K562 (cell line): ENCODE measurements around the gene CTSF. TPM values are rescaled to one million over a fixed set of nuclear protein-coding genes. Genes with fewer than 3 reads are reported as not detected.

Source experiments
- CAMTA2 ChIP-seq: fragments of 250-450 bp; sonication (Bioruptor Pico); conservative IDR thresholded peaks from 2 replicates; pipeline ENCODE4 v1.5.1; 2022
- FUS ChIP-seq: fragments of 200-400 bp; formaldehyde crosslinking; optimal IDR thresholded peaks from 2 replicates; pipeline ENCODE3; 2017; ENCODE audit warnings: low read depth, low read length
- HDAC3 ChIP-seq: fragments of 450-650 bp; IDR thresholded peaks from 2 replicates; pipeline ENCODE4 v1.6.1; 2018; ENCODE audit warnings: borderline replicate concordance, mild to moderate bottlenecking, moderate library complexity; ENCODE audit not compliant: partially characterized antibody
- HOXB6 ChIP-seq: fragments of 250-450 bp; sonication (Bioruptor Pico); IDR thresholded peaks from 2 replicates; pipeline ENCODE4 v1.5.1; 2022; ENCODE audit warnings: mild to moderate bottlenecking, borderline replicate concordance
- MAZ ChIP-seq, 2 experiments: fragments of 450-650 bp in 1 of 2; sonication (generic) in 1 of 2; formaldehyde crosslinking; IDR thresholded peaks in 1 of 2; conservative IDR thresholded peaks in 1 of 2; 2 replicates each; pipeline versions ENCODE4 v1.4.0 to v1.5.0; 2020; ENCODE audit warnings: mild to moderate bottlenecking in 1 of 2, missing genetic modification reagents in 1 of 2
- MCM3 ChIP-seq: fragments of 450-650 bp; IDR thresholded peaks from 2 replicates; pipeline ENCODE4 v1.6.1; 2016
- MYBL2 ChIP-seq, 2 experiments: fragments of 450-650 bp in 1 of 2; sonication (generic) in 1 of 2; formaldehyde crosslinking in 1 of 2; IDR thresholded peaks; 2 replicates each; pipeline versions ENCODE4 v1.6.1 to v1.8.1; 2017 to 2022; ENCODE audit warnings: borderline replicate concordance in 1 of 2, inconsistent platforms in 1 of 2, low read depth in 1 of 2, mild to moderate bottlenecking in 1 of 2, missing genetic modification reagents in 1 of 2, moderate library complexity in 1 of 2
- NCOA2 ChIP-seq, 2 experiments: fragments of 450-650 bp; IDR thresholded peaks; 2 replicates each; pipeline ENCODE4 v1.6.1; 2018; ENCODE audit warnings: mild to moderate bottlenecking in 2 of 2, moderate library complexity in 1 of 2; ENCODE audit not compliant: partially characterized antibody in 2 of 2
- POLR2AphosphoS5 ChIP-seq: IDR thresholded peaks from 2 replicates; pipeline ENCODE4 v1.6.1; 2011; ENCODE audit warnings: mild to moderate bottlenecking, low read depth, low read length, moderate library complexity; ENCODE audit not compliant: control insufficient read depth, insufficient read depth
- RFX7 ChIP-seq: fragments of 250-450 bp; sonication (Bioruptor Pico); IDR thresholded peaks from 2 replicates; pipeline ENCODE4 v1.5.1; 2021; ENCODE audit warnings: mild to moderate bottlenecking
- RHOXF2B ChIP-seq: fragments of 250-450 bp; sonication (Bioruptor Pico); conservative IDR thresholded peaks from 2 replicates; pipeline ENCODE4 v1.5.1; 2021
- SLC30A9 ChIP-seq: fragments of 250-450 bp; sonication (Bioruptor Pico); IDR thresholded peaks from 2 replicates; pipeline ENCODE4 v1.8.0; 2022; ENCODE audit warnings: mild to moderate bottlenecking, moderate library complexity
- SNIP1 ChIP-seq: fragments of 450-650 bp; IDR thresholded peaks from 2 replicates; pipeline ENCODE4 v1.7.1; 2017; ENCODE audit warnings: low read depth, mild to moderate bottlenecking
- SRSF1 ChIP-seq: fragments of 200-400 bp; formaldehyde crosslinking; IDR thresholded peaks from 2 replicates; pipeline ENCODE4 v1.6.1; 2017; ENCODE audit warnings: mild to moderate bottlenecking, low read depth, low read length, moderate library complexity
- TRIM28 ChIP-seq: fragments of 450-650 bp; IDR thresholded peaks from 2 replicates; pipeline ENCODE4 v1.6.1; 2017
- ZNF165 ChIP-seq: fragments of 250-450 bp; sonication (Bioruptor Pico); IDR thresholded peaks from 2 replicates; pipeline ENCODE4 v1.4.0; 2020; ENCODE audit warnings: borderline replicate concordance
- ZNF184 ChIP-seq: sonication (generic); formaldehyde crosslinking; IDR thresholded peaks from 2 replicates; pipeline ENCODE4 v1.5.0; 2020; ENCODE audit warnings: missing genetic modification reagents
- ZNF384 ChIP-seq: IDR thresholded peaks from 2 replicates; pipeline ENCODE4 v1.6.1; 2012; ENCODE audit warnings: low read depth, low read length, improper control_type of control experiment
- ZNF551 ChIP-seq: fragments of 250-450 bp; sonication (Bioruptor Pico); IDR thresholded peaks from 2 replicates; pipeline ENCODE4 v1.5.0; 2021; ENCODE audit warnings: mild to moderate bottlenecking, moderate library complexity
- ZNF695 ChIP-seq: fragments of 450-650 bp; formaldehyde crosslinking; IDR thresholded peaks from 2 replicates; pipeline ENCODE4 v1.4.0; 2020; ENCODE audit warnings: mild to moderate bottlenecking, moderate library complexity
- polyA plus RNA-seq, 8 experiments: library from polyadenylated mRNA; depleted of rRNA in 4 of 8; stranded (reverse) in 5 of 8; unstranded in 3 of 8; fragments of >200 nt; fragmentation: Nextera tagmentation in 2 of 8; fragmentation: Illumina TruSeq in 1 of 8; extraction: Ambion mirVana in 2 of 8; extraction: Trizol in 1 of 8; gene quantifications; 2 replicates each; pipeline versions ENCODE4 v1.2.1 to v1.2.3, GENCODE V29; 2011 to 2014; ENCODE audit warnings: inconsistent platforms in 1 of 8, missing spikeins in 1 of 8
- total RNA-seq, 7 experiments: library from RNA; depleted of rRNA in 6 of 7; stranded (reverse); fragments of >200 nt in 6 of 7; fragmentation: Illumina TruSeq in 2 of 7; extraction: Trizol in 2 of 7; gene quantifications; 2 replicates each; pipeline versions ENCODE4 v1.2.1 to v1.2.3, GENCODE V29; 2011 to 2021; ENCODE audit warnings: low replicate concordance in 1 of 7
- TF ChIP-seq, protein P1 (sequence below): fragments of 250-450 bp; sonication (Bioruptor Pico); IDR thresholded peaks from 2 replicates; pipeline ENCODE4 v1.5.1; 2021; ENCODE audit warnings: mild to moderate bottlenecking
- TF ChIP-seq, protein P2 (sequence below): sonication (generic); formaldehyde crosslinking; IDR thresholded peaks from 2 replicates; pipeline ENCODE4 v1.8.1; 2023; ENCODE audit warnings: mild to moderate bottlenecking, missing genetic modification reagents
- TF ChIP-seq, protein P3 (sequence below): fragments of 450-650 bp; formaldehyde crosslinking; conservative IDR thresholded peaks from 2 replicates; pipeline ENCODE4 v1.4.0; 2022; ENCODE audit warnings: mild to moderate bottlenecking, missing genetic modification characterization
- TF ChIP-seq, protein P4 (sequence below): fragments of 450-650 bp; IDR thresholded peaks from 2 replicates; pipeline ENCODE4 v1.6.1; 2016

Gene CTSF
- total and polyA plus RNA-seq, 9 of the 15 experiments (the other 6 are each of a cell fraction or from before 2014, with no cell fraction given): 0.41 to 10.5 (median 3.8) TPM

DNA sequence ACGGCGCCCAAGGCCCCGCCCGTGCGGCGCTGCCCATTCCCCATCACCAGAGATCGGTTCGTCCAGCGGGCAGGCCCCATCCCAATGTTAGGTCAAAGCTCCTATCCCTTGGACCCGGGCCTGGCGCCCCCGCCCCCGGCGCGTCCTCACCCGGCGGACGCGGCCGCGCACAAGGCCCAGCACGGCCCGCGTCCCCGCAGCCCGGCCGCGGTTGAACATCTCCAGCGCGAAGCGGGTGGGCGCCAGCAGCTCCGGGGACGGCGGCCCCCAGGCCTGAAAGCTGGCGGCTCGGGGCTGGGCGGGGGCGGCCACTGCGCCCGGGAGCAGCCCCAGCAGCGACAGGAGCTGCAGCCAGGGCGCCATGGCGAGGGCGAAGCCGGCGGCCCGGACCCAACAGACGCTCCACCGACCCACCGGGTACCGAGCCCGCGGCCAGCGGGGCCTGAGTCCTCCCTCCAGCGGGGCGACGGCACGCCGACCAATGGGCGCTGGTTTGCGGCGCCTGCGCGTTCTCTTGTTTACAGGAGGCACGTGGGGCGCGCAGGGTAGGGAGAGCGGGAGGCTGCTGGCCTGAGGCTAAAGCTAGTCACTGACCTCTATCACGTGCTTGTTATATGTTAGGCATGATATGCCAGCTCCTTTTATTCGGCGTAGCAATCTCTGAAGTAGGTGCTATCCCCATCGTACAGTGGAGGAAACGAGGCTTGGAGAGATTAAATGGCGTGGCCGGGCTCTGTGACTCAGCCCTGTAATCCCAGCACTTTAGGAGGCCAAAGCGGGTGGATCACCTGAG is at the start of gene CTSF (continued):
- TF ChIP-seq, protein P1, sequence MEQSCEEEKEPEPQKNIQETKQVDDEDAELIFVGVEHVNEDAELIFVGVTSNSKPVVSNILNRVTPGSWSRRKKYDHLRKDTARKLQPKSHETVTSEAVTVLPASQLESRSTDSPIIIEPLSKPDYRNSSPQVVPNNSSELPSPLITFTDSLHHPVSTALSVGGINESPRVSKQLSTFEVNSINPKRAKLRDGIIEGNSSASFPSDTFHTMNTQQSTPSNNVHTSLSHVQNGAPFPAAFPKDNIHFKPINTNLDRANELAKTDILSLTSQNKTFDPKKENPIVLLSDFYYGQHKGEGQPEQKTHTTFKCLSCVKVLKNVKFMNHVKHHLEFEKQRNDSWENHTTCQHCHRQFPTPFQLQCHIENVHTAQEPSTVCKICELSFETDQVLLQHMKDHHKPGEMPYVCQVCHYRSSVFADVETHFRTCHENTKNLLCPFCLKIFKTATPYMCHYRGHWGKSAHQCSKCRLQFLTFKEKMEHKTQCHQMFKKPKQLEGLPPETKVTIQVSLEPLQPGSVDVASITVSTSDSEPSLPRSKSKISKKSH: no peak
- no peak for TF ChIP-seq ZNF384
- no peak for TF ChIP-seq RFX7
- TF ChIP-seq MCM3: no peak
- no peak for TF ChIP-seq MYBL2 (IDR thresholded peaks at IDR 0.05; ENCODE audit: low read depth)
- TF ChIP-seq MYBL2 (CRISPR knock-in tag; IDR thresholded peaks at IDR 0.05; ENCODE audit: borderline replicate concordance): no peak
- TF ChIP-seq HDAC3: no peak
- no peak for TF ChIP-seq POLR2AphosphoS5
- no peak for TF ChIP-seq SLC30A9 (CRISPR knock-in tag)
- TF ChIP-seq CAMTA2 (CRISPR knock-in tag): no peak
- no peak for TF ChIP-seq RHOXF2B (CRISPR knock-in tag)
- no peak for TF ChIP-seq ZNF551
- no peak for TF ChIP-seq ZNF165
- TF ChIP-seq FUS: peak; percentile 68
- TF ChIP-seq SNIP1: no peak
- no peak for TF ChIP-seq ZNF184 (CRISPR knock-in tag)
- TF ChIP-seq, protein P2, sequence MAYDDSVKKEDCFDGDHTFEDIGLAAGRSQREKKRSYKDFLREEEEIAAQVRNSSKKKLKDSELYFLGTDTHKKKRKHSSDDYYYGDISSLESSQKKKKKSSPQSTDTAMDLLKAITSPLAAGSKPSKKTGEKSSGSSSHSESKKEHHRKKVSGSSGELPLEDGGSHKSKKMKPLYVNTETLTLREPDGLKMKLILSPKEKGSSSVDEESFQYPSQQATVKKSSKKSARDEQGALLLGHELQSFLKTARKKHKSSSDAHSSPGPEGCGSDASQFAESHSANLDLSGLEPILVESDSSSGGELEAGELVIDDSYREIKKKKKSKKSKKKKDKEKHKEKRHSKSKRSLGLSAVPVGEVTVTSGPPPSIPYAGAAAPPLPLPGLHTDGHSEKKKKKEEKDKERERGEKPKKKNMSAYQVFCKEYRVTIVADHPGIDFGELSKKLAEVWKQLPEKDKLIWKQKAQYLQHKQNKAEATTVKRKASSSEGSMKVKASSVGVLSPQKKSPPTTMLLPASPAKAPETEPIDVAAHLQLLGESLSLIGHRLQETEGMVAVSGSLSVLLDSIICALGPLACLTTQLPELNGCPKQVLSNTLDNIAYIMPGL (CRISPR knock-in tag): no peak
- TF ChIP-seq TRIM28: no peak
- TF ChIP-seq, protein P3, sequence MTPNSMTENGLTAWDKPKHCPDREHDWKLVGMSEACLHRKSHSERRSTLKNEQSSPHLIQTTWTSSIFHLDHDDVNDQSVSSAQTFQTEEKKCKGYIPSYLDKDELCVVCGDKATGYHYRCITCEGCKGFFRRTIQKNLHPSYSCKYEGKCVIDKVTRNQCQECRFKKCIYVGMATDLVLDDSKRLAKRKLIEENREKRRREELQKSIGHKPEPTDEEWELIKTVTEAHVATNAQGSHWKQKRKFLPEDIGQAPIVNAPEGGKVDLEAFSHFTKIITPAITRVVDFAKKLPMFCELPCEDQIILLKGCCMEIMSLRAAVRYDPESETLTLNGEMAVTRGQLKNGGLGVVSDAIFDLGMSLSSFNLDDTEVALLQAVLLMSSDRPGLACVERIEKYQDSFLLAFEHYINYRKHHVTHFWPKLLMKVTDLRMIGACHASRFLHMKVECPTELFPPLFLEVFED (CRISPR knock-in tag): no peak
- TF ChIP-seq, protein P4, sequence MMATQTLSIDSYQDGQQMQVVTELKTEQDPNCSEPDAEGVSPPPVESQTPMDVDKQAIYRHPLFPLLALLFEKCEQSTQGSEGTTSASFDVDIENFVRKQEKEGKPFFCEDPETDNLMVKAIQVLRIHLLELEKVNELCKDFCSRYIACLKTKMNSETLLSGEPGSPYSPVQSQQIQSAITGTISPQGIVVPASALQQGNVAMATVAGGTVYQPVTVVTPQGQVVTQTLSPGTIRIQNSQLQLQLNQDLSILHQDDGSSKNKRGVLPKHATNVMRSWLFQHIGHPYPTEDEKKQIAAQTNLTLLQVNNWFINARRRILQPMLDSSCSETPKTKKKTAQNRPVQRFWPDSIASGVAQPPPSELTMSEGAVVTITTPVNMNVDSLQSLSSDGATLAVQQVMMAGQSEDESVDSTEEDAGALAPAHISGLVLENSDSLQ: no peak
- no peak for TF ChIP-seq NCOA2 (IDR thresholded peaks at IDR 0.05; ENCODE audit: partially characterized antibody in 2 of 2)
- TF ChIP-seq ZNF695 (CRISPR knock-in tag): no peak
- peak; percentile 26 to 62; a peak in 2 of 4 replicates for TF ChIP-seq MAZ (CRISPR knock-in tag; conservative IDR thresholded peaks at IDR 0.05 in 1 of 2, IDR thresholded peaks at IDR 0.05 in 1 of 2)
- no peak for TF ChIP-seq HOXB6 (CRISPR knock-in tag)
- TF ChIP-seq SRSF1: no peak
